Stimulated activated CD4-positive, alpha-beta T cell treated with anti-CD3 and anti-CD28 coated beads, Interleukin-15, amount 100 ng/mL, for 48 hours (primary cell): ENCODE data around the gene POU4F2.

ENCODE experiments used
- DNase-seq, 2 donors: peaks; one replicate each; pipeline ENCODE4 v3.0.0-alpha.2; 2020; ENCODE audit warnings: low read depth in 2 of 2

Gene POU4F2, protein sequence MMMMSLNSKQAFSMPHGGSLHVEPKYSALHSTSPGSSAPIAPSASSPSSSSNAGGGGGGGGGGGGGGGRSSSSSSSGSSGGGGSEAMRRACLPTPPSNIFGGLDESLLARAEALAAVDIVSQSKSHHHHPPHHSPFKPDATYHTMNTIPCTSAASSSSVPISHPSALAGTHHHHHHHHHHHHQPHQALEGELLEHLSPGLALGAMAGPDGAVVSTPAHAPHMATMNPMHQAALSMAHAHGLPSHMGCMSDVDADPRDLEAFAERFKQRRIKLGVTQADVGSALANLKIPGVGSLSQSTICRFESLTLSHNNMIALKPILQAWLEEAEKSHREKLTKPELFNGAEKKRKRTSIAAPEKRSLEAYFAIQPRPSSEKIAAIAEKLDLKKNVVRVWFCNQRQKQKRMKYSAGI

GRCh38 chr4:146638786-146639505, at the start of gene POU4F2:
TSS of gene POU4F2 (plus strand) at chr4:146638893. CDS start at chr4:146639141, 248 bp downstream.
- DNase-seq: no peak

DNA sequence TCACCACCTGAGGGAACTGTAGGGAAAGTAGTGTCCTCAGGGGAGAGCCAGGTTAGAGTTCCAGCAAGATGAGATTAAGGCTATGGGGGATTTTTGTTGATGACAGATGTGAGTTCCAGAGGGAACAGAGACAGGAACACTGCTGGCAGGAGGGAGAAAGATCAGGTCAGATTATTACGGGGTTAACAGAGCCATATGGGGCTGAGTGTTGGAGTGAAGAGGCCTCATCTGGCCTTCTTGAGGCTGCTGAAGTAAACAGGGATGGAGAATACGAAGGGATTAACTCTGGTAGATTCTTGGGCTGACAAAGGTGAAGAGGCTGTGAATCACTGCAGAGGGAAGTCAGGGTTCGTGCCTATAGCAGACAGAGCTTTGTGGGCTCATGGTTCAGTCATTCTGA, 47.9 kb upstream of the POU4F2 start:
- no peak for DNase-seq

DNA sequence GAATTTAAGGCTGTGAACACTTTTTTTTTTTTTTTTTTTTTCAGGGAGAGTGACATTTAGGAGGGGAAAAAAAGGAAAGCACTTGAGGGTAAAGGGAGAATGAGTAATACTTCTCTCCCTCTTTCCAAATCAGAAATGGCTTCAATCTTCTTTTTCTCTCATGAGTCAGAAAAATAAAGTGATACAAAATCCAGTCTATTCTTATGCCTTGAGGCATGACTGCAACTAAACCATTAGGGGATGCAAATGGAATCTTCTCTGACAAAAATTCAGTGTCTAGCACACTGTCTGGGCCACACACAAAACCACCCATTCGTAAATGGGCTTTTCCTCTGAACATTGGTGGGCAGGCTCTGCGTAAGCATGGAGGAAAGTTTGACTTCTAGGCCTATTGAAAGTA, 46.7 kb upstream of the POU4F2 start:
- no peak for DNase-seq

DNA sequence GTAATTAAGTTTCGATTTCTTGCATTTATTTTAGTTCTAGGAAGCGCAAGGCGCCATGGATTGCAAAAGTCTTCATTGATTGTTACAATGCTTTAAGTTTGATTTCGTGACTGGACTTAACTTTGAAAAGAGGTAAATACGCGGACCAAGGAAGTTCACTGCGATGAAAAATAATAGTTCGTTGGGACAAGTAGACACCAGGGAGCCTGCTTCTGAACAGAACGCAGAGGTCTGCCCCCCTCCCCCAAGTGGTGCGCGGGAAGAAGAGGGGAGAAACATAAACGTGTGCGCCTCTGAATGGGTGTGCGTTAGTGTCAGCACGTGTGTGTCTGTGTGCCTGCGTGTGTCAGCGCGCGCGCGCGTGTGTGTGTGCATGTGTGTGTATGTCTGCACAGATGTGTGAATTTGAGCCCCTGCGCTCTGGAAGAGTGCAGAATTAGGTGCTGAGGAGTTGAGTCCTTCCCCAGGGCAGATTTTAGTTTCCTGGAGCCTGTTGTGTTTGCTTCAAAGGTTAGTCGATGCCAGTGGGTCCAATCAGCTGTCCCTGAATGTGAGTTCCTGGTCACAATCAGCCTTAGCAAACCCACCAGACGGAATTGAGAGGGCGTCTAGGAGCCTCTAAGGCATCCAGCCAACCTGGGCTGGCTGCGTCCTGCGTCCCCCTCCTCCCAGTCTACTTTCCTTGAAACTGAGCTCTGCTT, 5.8 kb upstream of the POU4F2 start:
- no peak for DNase-seq

DNA sequence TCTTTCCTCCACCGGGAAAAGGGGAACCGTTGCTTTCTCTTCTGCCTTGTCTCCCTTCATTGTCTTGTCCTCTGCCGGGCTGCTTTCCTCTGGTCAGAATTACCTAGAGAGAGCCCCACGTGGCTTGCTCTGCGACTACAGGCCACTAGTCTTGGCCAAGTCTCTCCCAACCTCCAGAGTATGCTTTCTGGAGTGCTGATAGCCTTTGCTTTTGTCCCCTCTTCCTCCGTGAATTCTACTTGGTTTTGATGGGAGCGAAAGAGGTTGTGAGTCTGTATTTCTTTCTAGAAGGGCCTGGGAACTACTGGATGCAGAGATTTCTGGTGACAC, 5.3 kb upstream of the POU4F2 start:
- no peak for DNase-seq

GRCh38 chr4:146634825-146635224, 3.9 kb upstream of the POU4F2 start:
- no peak for DNase-seq

DNA sequence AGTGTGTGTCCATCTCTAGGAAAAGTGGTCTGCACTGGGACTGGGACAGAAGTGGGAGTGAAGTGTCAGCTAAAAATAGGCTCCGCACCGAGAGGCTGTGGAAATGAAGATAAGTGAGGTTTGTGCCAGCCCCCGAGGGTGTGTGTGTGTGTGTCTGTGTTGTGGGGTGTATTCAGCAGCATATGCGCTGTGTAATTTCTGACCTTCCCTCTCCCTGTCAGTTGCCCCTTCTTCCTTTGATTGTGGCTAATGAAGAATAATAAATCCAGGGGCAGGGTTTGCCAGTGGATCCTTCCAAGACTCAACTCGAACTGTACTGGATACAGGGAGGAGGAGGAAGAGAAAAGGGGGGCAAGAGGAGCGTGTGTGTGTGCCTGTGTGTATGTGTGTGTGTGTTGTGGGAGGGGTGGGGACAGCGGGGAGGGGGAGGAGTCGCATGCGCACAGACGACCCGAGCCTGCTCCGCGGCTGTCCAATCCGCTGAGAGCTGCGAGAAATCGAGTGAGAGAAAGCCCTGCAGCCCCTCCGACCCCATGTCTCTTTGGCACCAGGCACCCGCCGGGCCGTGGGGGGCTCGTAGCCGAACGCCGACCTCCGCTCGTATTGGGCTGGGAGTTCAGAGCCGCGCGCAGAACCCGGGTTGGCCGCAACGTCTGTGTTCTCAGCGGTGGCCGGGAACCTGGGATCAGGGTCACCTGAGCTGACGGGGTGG, 916 bp upstream of the POU4F2 start:
- no peak for DNase-seq

DNA sequence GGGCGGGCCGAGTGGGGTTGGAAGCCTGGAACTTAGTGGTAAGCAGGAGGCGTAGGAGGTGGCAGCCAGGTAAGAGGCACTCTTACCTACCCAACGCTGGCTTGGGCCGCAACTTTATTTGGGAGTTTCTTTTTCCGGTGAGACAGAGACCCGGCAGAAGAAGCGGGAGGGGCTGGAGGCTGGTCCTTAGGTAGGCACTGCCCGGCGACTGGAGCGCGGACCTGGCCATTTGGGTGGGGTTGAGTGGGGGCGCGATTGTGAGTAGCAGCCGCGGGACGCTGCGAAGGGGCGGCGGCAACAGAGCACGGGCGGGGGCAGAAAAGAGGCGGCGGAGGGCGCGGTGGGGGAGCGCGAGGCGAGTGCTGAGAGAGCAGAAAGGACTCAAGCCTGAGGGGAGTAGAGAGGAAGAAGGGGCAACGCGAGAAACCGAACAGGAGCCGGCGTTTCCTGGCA, 334 bp upstream of the POU4F2 start:
- no peak for DNase-seq

- DNase-seq: no peak
Measured at GRCh38 chr4:146639506-146639932, 826 bp downstream of the POU4F2 start.

DNA sequence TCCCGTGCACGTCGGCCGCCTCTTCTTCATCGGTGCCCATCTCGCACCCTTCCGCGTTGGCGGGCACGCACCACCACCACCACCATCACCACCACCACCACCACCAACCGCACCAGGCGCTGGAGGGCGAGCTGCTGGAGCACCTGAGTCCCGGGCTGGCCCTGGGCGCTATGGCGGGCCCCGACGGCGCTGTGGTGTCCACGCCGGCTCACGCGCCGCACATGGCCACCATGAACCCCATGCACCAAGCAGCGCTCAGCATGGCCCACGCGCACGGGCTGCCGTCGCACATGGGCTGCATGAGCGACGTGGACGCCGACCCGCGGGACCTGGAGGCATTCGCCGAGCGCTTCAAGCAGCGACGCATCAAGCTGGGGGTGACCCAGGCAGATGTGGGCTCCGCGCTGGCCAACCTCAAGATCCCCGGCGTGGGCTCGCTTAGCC, 1.4 kb downstream of the POU4F2 start:
- no peak for DNase-seq

DNA sequence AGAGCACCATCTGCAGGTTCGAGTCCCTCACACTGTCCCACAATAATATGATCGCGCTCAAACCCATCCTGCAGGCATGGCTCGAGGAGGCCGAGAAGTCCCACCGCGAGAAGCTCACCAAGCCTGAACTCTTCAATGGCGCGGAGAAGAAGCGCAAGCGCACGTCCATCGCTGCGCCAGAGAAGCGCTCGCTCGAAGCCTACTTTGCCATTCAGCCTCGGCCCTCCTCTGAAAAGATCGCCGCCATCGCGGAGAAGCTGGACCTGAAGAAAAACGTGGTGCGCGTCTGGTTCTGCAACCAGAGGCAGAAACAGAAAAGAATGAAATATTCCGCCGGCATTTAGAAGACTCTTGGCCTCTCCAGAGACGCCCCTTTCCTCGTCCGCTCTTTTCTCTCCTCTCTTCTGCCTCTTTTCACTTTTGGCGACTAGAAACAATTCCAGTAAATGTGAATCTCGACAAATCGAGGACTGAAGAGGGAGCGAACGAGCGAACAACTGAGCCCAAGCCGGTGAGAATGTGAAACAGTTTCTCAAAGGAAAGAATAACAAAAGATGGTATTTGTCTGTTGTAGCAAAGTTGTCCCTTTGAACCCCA, 1.9 kb downstream of the POU4F2 start:
- DNase-seq: no peak

GRCh38 chr4:146641762-146642161, 3.1 kb downstream of the POU4F2 start:
- DNase-seq: no peak

DNA sequence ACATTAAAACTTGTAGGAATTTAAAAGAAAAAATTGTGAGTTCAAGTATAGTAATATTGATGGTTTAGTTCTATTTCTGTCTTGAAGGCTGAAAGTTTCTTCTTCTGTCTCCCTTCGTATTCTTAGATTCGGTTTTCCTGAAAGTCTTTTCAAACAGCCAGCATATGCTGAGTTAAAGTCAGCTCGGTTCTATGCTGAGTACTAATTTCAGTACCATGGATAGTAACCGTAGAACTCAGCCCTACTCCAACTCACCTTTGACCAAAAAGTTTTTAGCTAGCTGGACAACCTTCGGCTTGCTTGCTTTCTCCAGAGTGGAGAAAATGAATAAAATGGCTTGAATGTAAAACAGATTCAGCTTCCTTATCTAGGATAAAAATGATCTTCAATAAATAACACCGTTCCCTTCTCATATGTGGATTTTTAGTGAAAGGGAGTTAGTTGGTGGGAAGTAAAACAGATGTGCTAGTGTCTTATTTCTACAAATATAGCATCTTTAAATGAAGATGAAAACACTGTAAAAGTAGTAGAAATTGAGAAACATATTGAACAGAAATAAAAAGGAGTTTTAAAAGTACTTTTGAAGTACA, 5.2 kb downstream of the POU4F2 start:
- DNase-seq: no peak

- no peak for DNase-seq
Measured at GRCh38 chr4:146645921-146646320, 7.2 kb downstream of the POU4F2 start.

- no peak for DNase-seq
Measured at GRCh38 chr4:146646593-146647325, 8.1 kb downstream of the POU4F2 start.

DNA sequence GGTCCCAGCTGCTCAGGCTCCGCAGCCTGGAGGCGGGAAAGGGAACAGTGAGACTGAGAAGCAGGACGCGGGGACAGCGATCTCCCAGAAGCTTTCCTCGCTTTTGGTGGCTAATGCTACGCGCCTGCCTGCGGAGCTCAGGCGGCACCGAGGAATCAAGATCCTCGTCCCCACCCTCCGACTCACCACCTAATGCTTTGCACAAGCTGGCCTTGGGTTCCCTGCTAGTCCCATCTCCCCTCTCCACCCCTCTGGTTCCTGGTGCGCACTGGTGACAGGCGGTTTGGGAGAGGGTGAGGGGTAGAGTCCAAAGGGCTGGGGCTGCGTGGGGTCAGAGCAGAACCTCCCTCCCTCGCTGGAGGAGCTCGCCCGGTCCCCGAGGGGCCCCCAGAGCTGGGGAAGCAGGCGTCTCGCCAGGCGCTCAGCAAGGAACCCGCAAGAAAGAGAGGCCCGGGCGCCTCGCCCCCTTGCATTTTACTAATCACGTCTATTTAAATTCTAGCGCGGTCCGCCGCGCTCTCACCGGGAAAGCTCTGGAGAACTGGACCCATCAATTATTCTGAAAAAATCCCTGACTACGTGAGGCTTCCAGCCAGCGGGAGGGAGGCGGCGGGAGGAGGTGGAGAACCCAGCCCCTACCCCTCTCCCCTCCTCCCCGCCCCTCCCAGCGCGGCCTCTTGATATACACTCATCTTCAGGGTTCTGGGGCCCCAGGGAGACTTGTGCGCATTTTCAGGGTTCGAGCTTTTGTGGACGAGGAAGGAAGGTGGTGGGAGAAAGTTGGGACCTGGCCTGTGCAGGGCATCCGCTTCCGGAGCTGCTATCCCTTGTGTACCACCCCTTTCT, 9.1 kb downstream of the POU4F2 start:
- no peak for DNase-seq

- no peak for DNase-seq
Measured at GRCh38 chr4:146648461-146648783, 9.7 kb downstream of the POU4F2 start.

DNA sequence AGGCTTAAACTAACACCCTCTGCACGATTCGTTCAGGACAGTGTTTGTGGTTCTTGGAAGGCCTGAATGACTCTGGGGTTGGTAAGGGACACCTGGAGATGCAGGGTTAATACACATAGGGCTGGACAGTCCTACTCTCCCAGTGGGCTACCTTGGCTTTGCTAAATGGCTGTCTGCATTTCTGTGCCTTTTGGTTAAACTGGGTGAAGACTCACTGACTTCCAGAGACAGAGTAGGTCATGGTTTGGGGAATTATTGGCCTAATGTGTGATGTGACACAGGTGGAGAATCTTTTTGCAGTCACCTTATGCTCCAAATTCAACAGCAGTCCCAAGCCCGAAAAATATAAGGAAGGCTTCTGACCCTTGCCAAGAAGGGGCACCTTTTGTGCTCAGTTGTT, 10.5 kb downstream of the POU4F2 start:
- no peak for DNase-seq

DNA sequence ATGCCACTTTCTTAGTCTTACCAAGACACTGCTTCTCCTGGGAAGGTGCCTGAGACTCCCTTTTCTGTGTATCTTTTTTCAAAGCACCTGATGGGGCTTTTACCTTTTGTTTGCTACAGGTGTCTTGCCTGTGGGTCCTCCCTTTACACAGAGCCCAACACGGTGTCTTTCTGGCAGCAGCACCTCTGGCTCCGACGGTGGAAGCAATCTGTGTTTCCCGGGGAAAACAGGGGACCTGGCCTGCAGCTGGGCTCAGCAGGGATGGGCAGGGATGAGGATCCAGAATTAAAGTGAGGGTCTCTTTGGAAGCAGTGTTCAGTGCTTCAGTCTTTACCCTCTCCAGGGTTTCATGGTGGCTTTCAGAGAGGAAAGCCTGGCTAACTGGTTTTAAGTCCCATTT, 11.3 kb downstream of the POU4F2 start:
- DNase-seq: no peak
